Cardiac fibroblast (primary cell): ENCODE measurements around the gene NEAT1.

Experiments used
- DNase-seq, 2 donors: peaks; one replicate each; pipeline versions ENCODE4 v3.0.0 to v3.0.0-alpha.2; 2010; ENCODE audit warnings: low read depth in 2 of 2
- H3K4me3 ChIP-seq, 2 donors: replicated peaks in 1 of 2; 1 replicate in 1 of 2; 2 replicates in 1 of 2; pipeline ENCODE4 v1.5.1; 2011; ENCODE audit warnings: low read depth in 2 of 2, low read length in 2 of 2, mild to moderate bottlenecking in 2 of 2, moderate library complexity in 1 of 2
- CTCF ChIP-seq: IDR thresholded peaks from one replicate; pipeline ENCODE4 v1.5.1; 2011; ENCODE audit warnings: low read depth, mild to moderate bottlenecking, low read length, inconsistent platforms

Gene NEAT1

GRCh38 chr11:65390099-65390941 is 32.3 kb upstream of the NEAT1 start:
- H3K4me3 ChIP-seq: peak overlapping the region; percentile 18 to 21
- TF ChIP-seq CTCF: no peak
- DNase-seq: peak in 1 of 2 donors; percentile 45

- TF ChIP-seq CTCF: peak; percentile 9
- DNase-seq: peak; percentile 39 to 42
- peak overlapping the region; percentile 15 to 18 for H3K4me3 ChIP-seq
Measured at GRCh38 chr11:65390996-65391395, 31.6 kb upstream of the NEAT1 start.

- no peak for DNase-seq
- no peak for TF ChIP-seq CTCF
- no peak overlapping the region for H3K4me3 ChIP-seq
Measured at GRCh38 chr11:65392186-65392829, 30.3 kb upstream of the NEAT1 start.

GRCh38 chr11:65392899-65393298 is 29.7 kb upstream of the NEAT1 start:
- H3K4me3 ChIP-seq: no peak overlapping the region
- no peak for TF ChIP-seq CTCF
- DNase-seq: no peak

GRCh38 chr11:65393513-65394079 is 29.0 kb upstream of the NEAT1 start:
- DNase-seq: no peak
- H3K4me3 ChIP-seq: no peak overlapping the region
- no peak for TF ChIP-seq CTCF

GRCh38 chr11:65394125-65394536 is 28.5 kb upstream of the NEAT1 start:
- no peak for TF ChIP-seq CTCF
- H3K4me3 ChIP-seq: no peak overlapping the region
- DNase-seq: no peak
